HG02759 (cell line): Measurements from ENCODE around the gene RAB40A.
"Not testable (repeated sequence)": the region's sequence is repeated elsewhere in the genome, so short reads cannot be mapped to it uniquely, and the experiment has no call there.

Source experiments
- ATAC-seq: cut with Tn5 transposase; IDR thresholded peaks from one replicate; pipeline ENCODE4 v1.9.1; 2021; ENCODE audit warnings: mild to moderate bottlenecking, moderate library complexity; ENCODE audit not compliant: unreplicated experiment

Gene RAB40A

DNA sequence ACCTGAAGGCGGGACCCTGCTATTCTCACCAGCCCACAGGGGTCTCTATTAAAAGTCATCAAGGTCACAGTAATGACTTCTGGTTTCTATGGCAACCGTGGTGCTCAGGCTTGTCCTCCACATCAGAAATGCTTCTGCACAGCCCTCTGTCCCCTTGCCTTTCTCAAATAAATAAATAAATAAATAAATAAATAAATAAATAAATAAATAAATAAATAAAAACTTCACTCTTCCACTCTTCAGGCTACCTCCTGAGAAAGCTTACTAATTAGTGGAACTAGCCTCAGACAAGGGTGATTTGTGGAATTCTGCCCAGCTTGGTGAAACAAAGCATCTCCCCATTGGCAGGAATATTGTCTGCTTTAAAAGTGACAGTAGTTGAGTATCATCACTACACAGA, 5.5 kb upstream of the RAB40A start:
- ATAC-seq, result no peak

DNA sequence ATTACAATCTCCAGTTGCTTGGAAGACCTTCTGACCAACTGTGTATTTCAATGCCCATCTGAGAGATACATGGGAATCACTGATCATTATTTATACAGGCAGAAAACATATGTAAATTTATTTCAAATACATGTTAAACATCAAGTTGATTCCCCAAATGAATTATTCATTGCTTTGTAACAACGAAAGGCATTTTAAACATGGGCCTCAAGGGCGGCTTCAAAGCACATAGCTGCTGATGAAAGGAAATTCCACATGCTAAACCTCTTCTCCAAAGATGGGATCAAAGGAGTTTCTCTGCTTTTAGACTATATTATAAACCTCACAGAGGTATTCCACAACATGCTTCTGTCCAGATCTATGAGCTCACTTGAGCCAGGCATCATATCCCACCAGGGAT, 4.3 kb upstream of the RAB40A start:
- ATAC-seq, result no peak

DNA sequence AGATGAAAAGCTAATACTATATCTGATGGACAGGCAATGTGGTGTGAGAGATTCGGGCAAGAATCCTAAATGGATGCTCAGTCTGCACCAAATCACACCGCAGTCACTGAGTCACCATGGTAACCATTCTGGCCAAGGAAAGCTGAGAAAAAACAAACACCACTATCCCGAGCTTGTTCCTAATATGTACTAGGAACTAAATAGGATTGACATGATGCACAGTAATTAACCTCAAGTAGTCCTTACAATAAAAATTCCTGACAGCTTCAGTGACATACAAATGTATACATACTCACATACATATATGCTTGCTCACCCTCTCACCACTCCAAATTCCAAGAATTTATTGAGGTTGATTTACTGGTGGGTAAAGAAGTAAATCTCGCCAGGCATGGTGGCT, 1.1 kb upstream of the RAB40A start:
- no peak for ATAC-seq

DNA sequence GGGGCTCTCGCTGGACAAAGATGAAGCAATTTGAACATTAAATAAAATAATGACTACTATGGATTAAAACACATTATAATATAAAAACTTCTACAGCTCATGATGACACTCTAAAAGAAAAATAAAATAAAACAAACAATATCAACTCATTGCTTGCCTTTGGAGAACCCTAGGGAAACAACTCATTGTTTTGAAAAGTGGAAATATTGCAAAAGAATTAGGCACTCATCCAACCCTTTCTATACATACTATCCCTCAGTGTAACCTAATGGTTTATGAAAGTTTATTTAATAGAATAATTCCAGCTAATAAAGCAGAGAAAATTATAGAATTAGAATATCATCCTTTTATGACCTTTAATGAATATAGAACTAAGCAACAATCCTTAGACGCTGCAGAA, 718 bp downstream of the RAB40A start:
- no peak for ATAC-seq

DNA sequence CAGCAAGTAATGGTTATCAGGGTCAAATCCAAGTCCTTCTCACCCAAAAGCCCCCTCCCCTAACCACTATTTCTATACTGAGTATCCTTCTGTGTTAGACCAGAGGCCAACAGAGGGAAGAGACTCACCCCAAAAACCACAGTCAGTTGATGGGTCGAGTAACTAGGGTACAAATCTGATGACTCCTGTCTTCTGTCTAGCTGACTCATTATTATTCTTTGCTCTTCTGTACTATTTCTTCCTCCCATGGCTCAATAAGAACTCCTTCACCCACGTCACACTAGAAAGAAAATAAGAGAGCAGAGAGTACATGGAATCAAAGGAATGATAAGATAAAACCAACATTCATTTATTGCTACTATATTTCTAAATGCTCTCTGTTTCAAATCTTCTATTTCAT, 2.0 kb downstream of the RAB40A start:
- no peak for ATAC-seq

DNA sequence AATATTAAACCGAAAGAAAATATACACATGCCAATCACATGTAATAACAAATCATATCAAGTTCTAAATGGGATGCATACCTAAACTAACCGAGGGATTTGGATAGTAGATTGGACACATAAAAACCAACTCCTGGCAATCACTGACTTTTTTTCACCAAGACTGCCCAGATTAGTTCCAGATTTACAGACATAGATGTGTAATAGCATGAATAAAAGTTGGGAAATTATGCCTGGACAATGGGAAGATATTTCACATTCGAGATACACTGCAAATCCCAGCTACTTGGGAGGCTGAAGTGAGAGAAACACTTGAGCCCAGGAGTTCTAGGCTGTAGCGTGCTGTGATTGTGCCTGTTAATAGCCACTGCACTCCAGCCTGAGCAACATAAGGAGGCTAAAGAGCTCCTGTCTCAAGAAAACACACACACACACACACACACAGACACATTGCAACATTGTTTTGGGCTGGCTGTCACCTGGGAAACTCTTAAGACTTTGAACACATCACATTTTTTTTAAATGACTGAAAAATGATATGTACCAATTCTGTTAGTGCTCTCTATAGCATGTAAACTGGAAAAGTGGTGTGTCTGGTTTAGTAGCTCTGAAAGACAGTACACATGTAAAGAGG, 5.7 kb downstream of the RAB40A start:
- ATAC-seq, result no peak

DNA sequence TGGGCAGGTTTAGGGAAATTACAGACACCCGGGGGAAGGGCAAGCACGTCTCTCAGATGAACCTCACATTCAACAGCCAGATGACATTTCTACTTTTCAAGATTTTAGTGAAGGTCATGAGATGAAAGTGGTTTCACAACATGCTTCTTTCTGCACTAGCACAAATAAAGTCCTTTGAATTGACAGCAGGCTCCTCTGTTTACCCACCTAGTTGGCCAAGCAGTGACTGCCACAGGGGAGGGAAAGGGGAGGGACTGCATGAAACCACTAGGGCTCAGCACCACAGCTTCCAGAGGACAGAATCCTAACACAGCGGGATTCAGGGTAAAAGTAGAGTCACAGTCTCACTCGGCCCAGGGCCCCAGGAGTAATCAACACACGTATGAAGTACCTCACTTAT, 6.2 kb downstream of the RAB40A start:
- no peak for ATAC-seq

DNA sequence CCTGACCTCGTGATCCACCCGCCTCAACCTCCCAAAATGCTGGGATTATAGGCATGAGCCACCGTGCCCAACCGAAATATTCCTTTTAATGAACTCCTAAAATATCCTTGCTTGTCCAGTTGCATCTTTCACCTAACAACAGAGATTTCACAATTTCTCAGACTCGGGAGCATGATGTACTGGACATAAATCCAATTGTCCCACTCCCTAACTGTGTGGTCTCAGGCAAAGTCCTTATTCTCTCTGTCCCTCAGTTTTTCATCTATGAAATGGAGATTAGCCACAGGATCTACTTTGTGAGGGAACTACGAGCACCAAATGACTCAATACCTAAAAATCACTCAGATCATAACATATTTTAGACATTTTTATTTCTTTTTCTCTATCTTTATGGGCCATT, 9.3 kb downstream of the RAB40A start:
- no peak for ATAC-seq

DNA sequence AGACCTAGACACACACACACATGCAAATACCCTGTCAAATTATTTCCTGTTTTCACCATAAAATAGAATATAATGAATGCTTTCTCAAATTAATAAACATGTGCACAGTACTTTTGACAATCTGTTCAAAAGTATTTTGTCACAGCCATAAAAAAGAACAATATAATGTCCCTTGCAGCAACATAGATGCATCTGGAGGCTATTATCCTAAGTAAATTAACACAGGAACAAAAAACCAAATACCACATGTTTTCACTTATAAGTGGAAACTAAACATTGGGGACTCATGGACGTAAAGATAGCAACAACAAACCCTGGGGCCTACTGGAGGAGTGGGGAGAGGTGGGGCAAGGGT, 15.5 kb downstream of the RAB40A start:
- ATAC-seq, result no peak

DNA sequence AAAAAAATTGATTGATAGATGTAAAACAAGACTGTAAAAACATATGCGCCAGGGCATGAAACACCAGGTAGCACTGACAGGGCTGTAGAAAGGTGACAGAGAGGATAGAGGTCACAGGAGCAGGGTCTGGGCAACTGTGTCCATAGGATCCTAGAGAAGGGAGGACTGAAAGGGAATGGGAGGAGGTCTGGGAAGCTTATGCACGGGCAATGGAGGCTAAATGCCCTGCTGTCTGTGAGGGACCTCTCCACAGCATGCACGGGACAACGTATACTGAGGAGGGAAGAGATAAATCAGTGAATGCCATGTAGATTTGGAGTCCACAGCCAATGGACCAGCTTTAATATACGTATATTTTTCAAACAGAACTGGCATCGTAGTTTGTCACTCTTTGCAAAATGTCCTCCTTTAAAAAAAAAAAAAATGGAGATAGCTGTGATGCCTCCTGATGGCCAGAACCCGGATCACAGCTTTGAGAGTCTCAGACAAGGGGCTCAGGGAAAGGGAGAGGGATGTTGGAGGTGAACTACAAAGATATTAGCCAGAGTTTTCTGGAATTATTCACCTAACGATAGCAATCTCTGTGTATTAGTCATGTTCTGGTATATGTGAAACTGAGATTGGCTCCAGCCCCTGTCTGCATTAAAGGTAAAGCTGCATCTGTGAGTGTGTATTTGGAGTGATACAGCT, 16.0 kb downstream of the RAB40A start:
- no peak for ATAC-seq

DNA sequence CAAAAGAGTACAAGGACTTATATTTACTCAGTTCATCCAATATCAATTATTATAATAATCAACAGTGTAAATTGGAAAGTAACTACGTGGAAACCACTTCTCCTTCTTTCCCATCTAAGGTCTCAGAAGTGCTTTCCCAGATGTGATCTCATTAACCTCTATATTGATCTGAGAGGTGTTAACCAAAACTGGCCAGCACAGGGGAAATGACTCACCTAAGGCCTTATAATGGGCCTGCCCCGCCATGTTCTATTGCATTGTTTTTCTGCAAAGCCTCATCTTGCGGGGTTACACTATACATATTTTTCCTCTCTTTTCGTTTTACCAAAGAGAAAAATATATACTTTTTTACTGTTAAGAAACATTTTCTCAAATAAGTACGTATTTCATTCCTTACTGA, 20.5 kb downstream of the RAB40A start:
- no peak for ATAC-seq

DNA sequence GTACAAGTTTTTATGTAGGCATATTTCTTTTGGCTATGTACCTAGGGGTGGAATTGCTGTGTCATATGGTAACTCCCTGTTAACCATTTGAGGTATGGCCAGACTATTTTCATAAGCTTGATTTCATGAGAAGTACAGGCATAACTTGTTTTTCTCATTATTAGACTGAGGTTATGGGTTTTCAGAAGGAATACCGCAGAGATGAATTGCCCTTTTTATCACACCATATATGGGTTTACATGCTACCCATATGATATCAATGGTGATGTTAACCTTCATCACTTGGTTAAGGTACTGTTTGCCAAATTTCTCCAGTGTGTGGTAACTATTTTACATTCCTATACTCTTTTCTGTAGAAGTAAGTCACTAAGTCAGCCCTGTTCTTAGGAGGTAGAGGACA, 23.5 kb downstream of the RAB40A start:
- ATAC-seq, result no peak

DNA sequence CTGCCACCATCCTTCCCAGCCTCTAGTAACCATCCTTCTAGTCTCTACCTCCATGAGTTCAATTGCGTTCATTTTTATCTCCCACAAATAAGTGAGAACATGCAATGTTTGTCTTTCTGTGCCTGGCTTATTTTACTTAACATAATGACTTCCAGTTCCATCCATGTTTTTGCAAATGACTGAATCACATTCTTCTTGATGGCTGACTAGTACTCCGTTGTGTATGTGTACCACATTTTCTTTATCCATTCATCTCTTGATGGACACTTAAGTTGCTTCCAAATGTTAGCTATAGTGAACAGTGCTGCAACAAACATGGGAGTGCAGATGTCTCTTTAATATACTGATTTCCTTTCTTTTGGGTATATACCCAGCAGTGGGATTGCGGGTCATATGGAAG, 25.7 kb downstream of the RAB40A start:
- not testable (repeated sequence) for ATAC-seq

DNA sequence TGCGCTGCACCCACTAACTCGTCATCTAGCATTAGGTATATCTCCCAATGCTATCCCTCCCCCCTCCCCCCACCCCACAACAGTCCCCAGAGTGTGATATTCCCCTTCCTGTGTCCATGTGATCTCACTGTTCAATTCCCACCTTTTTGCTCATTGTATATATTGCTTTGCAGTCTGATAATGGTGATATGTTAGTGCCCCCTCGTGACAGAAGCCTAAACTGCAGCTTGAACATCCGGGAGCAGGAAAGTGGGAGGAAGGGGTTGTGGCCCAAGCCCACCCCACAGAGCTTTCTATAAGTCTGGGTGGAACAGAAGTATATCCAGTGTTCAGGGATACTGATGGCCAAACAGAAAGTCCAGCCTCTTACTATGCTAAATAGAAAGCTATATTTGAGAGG, 29.6 kb downstream of the RAB40A start:
- not testable (repeated sequence) for ATAC-seq

DNA sequence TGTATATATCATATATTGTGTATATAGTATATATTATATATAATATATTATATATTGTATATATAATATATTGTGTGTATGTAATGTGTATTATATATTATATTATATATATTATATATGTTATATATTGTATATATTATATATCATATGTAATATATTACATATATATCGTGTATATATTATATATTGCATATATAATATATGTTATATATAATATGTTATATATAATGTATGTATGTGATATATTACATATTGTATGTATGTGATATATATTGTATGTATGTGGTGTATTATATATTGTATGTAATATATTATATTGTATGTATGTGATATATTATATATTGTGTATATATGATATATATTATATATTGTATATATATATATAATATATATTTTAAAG, 30.5 kb downstream of the RAB40A start:
- no peak for ATAC-seq

DNA sequence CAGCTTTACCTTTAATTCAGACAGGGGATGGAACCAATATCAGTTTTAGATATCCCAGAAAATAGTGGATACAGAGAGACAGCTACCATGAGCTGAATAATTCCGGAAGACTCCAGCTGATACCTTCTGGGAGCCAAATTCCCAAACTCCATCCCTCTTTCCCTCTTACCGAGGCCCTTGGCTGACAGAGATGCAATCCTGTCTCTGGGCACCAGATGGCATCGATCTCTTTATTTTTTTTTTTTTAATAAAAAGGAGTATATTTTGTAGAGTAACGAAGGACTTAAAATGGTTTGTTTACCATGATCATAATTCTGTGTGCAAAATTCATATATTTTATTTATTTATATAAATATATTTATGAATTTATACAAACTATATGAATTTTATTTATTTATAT, 31.0 kb downstream of the RAB40A start:
- no peak for ATAC-seq

DNA sequence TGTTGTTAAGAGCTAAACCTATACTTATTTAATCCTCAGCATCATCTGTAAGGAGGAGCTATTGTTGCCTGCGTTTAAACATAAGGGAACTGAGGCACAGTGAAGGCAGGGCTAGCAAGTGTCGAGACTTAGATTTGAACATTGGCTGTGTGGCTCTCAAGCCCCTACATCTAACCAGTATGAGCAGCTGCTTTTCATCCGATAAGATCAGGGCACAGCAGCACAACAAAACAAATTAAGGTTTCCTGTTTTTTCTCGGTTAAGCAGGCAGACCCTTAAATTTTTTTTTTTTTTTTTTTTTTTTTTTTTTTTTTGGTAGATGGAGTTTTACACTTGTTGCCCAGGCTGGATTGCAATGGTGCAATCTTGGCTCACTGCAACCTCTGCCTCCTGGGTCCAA, 35.6 kb downstream of the RAB40A start:
- no peak for ATAC-seq

DNA sequence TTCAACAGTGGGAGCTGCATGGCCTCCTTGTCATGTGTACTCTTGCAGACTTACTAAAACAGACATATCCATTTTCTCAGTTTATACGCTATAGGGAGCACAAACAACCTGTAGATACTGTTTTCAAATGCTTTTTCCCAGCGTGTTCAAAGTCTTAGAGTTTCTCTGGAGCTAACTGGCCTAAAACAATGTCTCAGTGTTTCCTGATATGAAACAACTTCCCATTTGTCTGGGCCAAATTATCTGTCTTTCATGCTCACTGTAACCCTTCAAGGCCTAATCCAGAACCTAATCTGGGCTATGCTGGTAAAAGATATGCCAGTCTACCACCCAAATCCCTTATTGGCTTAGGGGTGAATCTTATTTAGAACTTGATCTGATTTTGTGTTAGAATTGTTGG, 38.8 kb downstream of the RAB40A start:
- ATAC-seq, result no peak

DNA sequence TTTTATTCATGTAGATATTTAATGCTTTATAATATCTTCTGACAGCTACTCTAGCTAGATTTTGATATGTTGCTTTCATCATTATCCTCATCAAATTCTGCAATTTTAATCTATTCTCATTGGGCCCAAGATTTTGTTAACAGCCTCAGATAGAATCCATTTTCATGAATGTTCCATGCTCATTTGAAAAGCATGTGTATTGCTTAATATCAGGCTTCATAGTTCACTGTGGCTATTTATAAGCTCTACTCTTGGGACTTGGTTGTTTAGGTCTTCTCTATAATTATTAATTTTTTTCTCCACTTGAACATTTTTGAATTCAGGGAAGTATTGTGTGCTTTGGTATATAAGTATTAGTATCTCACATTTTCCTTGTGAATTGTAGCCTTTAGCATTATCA, 41.8 kb downstream of the RAB40A start:
- no peak for ATAC-seq

DNA sequence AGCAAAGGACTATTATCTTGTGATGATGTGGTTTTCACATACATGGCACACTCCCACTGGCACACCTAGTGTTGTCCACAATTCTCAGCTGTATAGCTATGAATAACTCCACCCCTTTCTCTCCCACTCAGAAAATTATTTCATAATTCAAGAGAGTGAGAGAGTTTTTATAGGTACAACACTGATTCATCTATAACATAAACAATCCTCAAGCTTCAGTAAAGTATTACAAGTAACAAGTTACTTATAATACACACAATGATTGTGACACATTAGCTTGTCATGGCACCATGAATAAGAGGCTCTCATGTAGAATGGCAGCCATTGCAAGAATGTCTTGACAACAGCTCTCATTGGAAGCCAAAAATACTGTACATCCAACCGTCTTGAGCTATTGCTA, 43.9 kb downstream of the RAB40A start:
- ATAC-seq, result no peak

DNA sequence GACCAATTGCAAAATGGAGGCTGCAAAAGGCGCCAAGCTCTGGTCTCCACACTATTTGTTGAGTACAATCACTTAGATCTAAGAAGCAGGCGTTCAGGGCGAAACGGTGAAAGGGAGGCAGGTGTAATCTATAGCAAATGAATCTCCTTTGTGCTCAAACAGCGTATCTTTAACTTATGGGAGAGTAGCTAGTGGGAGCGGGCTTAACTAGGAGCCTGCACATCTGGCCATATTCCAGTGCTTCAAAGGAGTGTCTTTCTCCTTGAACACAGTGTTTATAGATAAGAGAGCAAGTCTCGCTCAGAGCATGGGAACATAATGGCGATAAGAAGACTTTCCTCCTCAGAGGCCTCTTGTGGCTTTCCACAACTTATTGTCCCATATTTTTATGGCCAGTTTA, 49.3 kb downstream of the RAB40A start:
- not testable (repeated sequence) for ATAC-seq

DNA sequence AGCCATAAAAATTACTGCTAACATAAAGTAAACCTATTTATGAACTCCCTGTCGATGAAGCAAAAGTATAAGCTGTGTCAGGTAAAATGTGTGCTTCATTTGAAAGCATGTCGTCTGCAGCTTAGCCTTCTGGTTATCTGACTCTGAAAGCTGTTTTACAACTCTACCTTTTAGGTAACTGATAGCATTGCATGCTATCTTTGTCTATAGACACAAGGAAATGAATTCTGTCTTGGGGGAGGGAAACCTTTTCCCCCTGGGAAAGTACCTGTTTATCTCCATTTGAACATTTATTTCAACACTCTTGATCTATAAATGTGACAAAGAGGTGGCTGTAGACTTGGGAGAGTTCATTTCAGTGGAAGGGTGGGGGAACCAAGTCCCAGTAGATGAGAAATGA, 51.4 kb downstream of the RAB40A start:
- no peak for ATAC-seq

DNA sequence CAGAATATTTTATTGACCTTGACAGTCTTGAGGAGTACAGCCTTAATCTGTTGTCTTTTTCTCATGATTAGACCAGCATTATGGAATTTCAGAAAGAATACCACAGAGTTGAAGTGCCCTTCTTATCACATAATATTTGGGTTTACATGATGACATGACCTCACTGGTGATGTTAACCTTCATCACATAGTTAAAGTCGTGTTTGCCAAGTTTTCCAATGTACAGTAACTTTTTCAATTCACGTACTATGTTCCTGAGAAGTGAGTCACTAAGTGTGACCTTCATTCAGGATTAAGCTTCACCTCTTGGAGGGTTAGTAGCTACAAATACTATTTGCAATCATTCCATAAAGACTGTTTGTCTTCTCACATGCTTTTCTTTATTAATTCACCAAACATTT, 52.1 kb downstream of the RAB40A start:
- no peak for ATAC-seq
